ENCODE results near the gene FIG4. TPM values are rescaled to one million over a fixed set of nuclear protein-coding genes. Genes with fewer than 3 reads are reported as not detected.

The FIG4 gene
- total RNA-seq, 1 experiment from 2014 or later = 23.1 TPM

GRCh38 chr6:109808837-109809236 lies 117.7 kb downstream of the FIG4 start:
- Histone ChIP-seq H3K79me1 (ENCODE audit: insufficient read depth, low read depth, low read length, poor library complexity, severe bottlenecking) (no peaks in the 10 kb centered on the region), H3K23me2 (ENCODE audit: insufficient read length, low read depth, low read length, poor library complexity, severe bottlenecking) (no peaks in the 10 kb centered on the region), H4K91ac (ENCODE audit: insufficient read length, low read depth, low read length) (no peak overlapping the region), H3K9ac (ENCODE audit: extremely low read depth, insufficient read length, low read length) (no peak overlapping the region), H3K56ac (ENCODE audit: insufficient read length, low read depth, low read length) (no peak overlapping the region), H4K5ac (ENCODE audit: insufficient read length, low read depth, low read length) (no peak overlapping the region), H3K27ac (ENCODE audit: insufficient read length, low read depth, low read length) (no peak overlapping the region), H2BK120ac (ENCODE audit: low read depth, low read length, poor library complexity, severe bottlenecking) (no peak overlapping the region), H3T11ph (ENCODE audit: low read length) (no peak overlapping the region), H2AK5ac (ENCODE audit: insufficient read length, low read length) (no peak overlapping the region), H2BK20ac (ENCODE audit: low read depth, low read length, poor library complexity, severe bottlenecking) (no peak overlapping the region), H3K23ac (ENCODE audit: insufficient read length, low read depth, low read length) (no peak overlapping the region), H3K4ac (ENCODE audit: low read depth, low read length) (no peak overlapping the region), H3K4me2 (ENCODE audit: insufficient read depth, insufficient read length, low read length) (no peak overlapping the region), H3K9me3 (ENCODE audit: control insufficient read depth, low read depth, low read length) (no peaks in the 10 kb centered on the region), H2BK12ac (ENCODE audit: insufficient read length, low read depth, low read length) (no peak overlapping the region), H2BK5ac (ENCODE audit: insufficient read length, low read length) (no peak overlapping the region), H3K18ac (ENCODE audit: insufficient read length, low read depth, low read length) (no peak overlapping the region), H3K79me2 (ENCODE audit: insufficient read depth, low read length) (no peaks in the 10 kb centered on the region), H2BK15ac (ENCODE audit: low read depth, low read length) (no peak overlapping the region), H3K27me3 (ENCODE audit: insufficient read depth, low read length) (no peaks in the 10 kb centered on the region), H3K14ac (ENCODE audit: insufficient read depth, low read length) (no peak overlapping the region), H3K4me1 (ENCODE audit: insufficient read depth, low read length) (peaks cover 5% of the 10 kb centered on the region), H4K20me1 (ENCODE audit: control insufficient read depth, insufficient read depth, insufficient read length) (no peaks in the 10 kb centered on the region), H2AFZ (ENCODE audit: low read length) (no peak overlapping the region), H4K8ac (replicated peaks; ENCODE audit: insufficient read length, low read depth, low read length) (no peak overlapping the region)
- Mint-ChIP-seq H3K9me3 (no peaks in the 10 kb centered on the region; a peak in 1 of 5 replicates), H3K4me3 (no peak overlapping the region), H3K4me1 (peaks cover 16 to 19% of the 10 kb centered on the region in 2 experiments), H3K36me3 (ENCODE audit: insufficient read depth in 1 of 3, low read depth in 3 of 3) (peaks cover 0 to 7% (median 2%) of the 10 kb centered on the region in 3 experiments; a peak in 2 of 7 replicates), H3K27me3 (ENCODE audit: low read depth) (no peaks in the 10 kb centered on the region), H3K27ac (no peak overlapping the region)
- no peak for DNase-seq
- TF ChIP-seq CTCF (conservative IDR thresholded peaks at IDR 0.05) = no peak
- WGBS (ENCODE audit: extremely low coverage, insufficient read length, low lambda C conversion rate) = no CpG with 5 or more reads among the region's 1 CpG
